Ramos (cell line): ENCODE measurements around the gene SMIM11.
"Not testable (repeated sequence)": the region's sequence is repeated elsewhere in the genome, so short reads cannot be mapped to it uniquely, and the experiment has no call there.

Source experiments
- in situ Hi-C: fragments of 300-500 bp; cut with MboI; formaldehyde crosslinking; loops from one replicate; pipeline ENCODE4 v1.14.3; 2022; ENCODE audit warnings: low sequenced_read_pairs; ENCODE audit not compliant: unreplicated experiment

The SMIM11 gene

GRCh38 chr21:34353182-34353581 lies 22.1 kb upstream of the SMIM11 start:
- in situ Hi-C loops = no loop called here

- in situ Hi-C loops = no loop called here
These were observed 20.5 kb upstream of the SMIM11 start for GRCh38 chr21:34354836-34355235.

GRCh38 chr21:34355570-34355969 lies 19.7 kb upstream of the SMIM11 start:
- in situ Hi-C loops = no loop called here

- in situ Hi-C loops = no loop called here
These were observed 17.4 kb upstream of the SMIM11 start for GRCh38 chr21:34357889-34358288.

- in situ Hi-C loops = no loop called here
These were observed 16.4 kb upstream of the SMIM11 start for GRCh38 chr21:34358866-34359265.

- in situ Hi-C loops = no loop called here
These were observed 14.6 kb upstream of the SMIM11 start for GRCh38 chr21:34360488-34361241.

GRCh38 chr21:34362136-34362444 lies 13.2 kb upstream of the SMIM11 start:
- in situ Hi-C loops = no loop called here

GRCh38 chr21:34362670-34363069 lies 12.6 kb upstream of the SMIM11 start:
- in situ Hi-C loops = no loop called here

- in situ Hi-C loops = no loop called here
These were observed 11.6 kb upstream of the SMIM11 start, which contains the start of gene KCNE2 for GRCh38 chr21:34363733-34364132. TSS of gene KCNE2 (plus strand) at chr21:34364006. CDS start at chr21:34370479, 6,473 bp downstream.

- in situ Hi-C loops = no loop called here
These were observed 10.4 kb upstream of the SMIM11 start for GRCh38 chr21:34364921-34365320.

- in situ Hi-C loops = no loop called here
These were observed 9.5 kb upstream of the SMIM11 start for GRCh38 chr21:34365809-34366208.

GRCh38 chr21:34367320-34367935 lies 7.9 kb upstream of the SMIM11 start:
- in situ Hi-C loops = no loop called here

- in situ Hi-C loops = no loop called here
These were observed 5.6 kb upstream of the SMIM11 start for GRCh38 chr21:34369741-34370140.

GRCh38 chr21:34372321-34372720 lies 3.0 kb upstream of the SMIM11 start:
- in situ Hi-C loops = no loop called here

GRCh38 chr21:34374462-34374861 lies 845 bp upstream of the SMIM11 start:
- in situ Hi-C loops = not testable (repeated sequence)

GRCh38 chr21:34375619-34375972 lies 289 bp downstream of the SMIM11 start:
- in situ Hi-C loops = not testable (repeated sequence)

- in situ Hi-C loops = not testable (repeated sequence)
These were observed 7.8 kb downstream of the SMIM11 start for GRCh38 chr21:34383138-34383537.

GRCh38 chr21:34383724-34384415 lies 8.6 kb downstream of the SMIM11 start:
- in situ Hi-C loops = not testable (repeated sequence)

GRCh38 chr21:34400522-34400921 lies 25.2 kb downstream of the SMIM11 start:
- in situ Hi-C loops = not testable (repeated sequence)

- in situ Hi-C loops = not testable (repeated sequence)
These were observed 29.4 kb downstream of the SMIM11 start for GRCh38 chr21:34404742-34405141.

- in situ Hi-C loops = not testable (repeated sequence)
These were observed 30.4 kb downstream of the SMIM11 start for GRCh38 chr21:34405686-34406085.
